CD8-positive, alpha-beta memory T cell (primary cell): Measurements from ENCODE around the gene FHL3. TPM values are rescaled to one million over a fixed set of nuclear protein-coding genes. Genes with fewer than 3 reads are reported as not detected.

Experiments
- CTCF ChIA-PET: fragments of 350-600 bp; sonication (Branson Sonifier 250); formaldehyde crosslinking; loops from one replicate; lab custom pipeline; 2021; ENCODE audit warnings: antibody characterized with exemption; lab: Charles Lee
- POLR2A ChIA-PET: fragments of 350-600 bp; sonication (Branson Sonifier 250); formaldehyde crosslinking; loops from one replicate; lab custom pipeline; 2021; ENCODE audit warnings: antibody characterized with exemption; lab: Charles Lee
- DNase-seq, 5 donors: peaks; one replicate each; pipeline versions ENCODE4 v3.0.0 to v3.0.0-alpha.2; 2020 to 2022; ENCODE audit warnings: mixed read lengths in 1 of 5
- H3K27ac ChIP-seq: one replicate; pipeline ENCODE4 v1.7.0; 2013; ENCODE audit warnings: low read depth, mild to moderate bottlenecking, low read length, moderate library complexity
- H3K27me3 ChIP-seq: 2 replicates; pipeline ENCODE4 v1.7.0; 2013; ENCODE audit warnings: low read length, mild to moderate bottlenecking; ENCODE audit not compliant: insufficient read depth, poor library complexity, severe bottlenecking
- H3K36me3 ChIP-seq: 2 replicates; pipeline ENCODE4 v1.7.0; 2013; ENCODE audit warnings: mild to moderate bottlenecking, low read length, moderate library complexity; ENCODE audit not compliant: insufficient read depth
- H3K4me1 ChIP-seq: 2 replicates; pipeline ENCODE4 v1.7.0; 2013; ENCODE audit warnings: mild to moderate bottlenecking, low read length, moderate library complexity; ENCODE audit not compliant: insufficient read depth
- H3K4me3 ChIP-seq: 2 replicates; pipeline ENCODE4 v1.7.0; 2013; ENCODE audit warnings: mild to moderate bottlenecking, low read length
- H3K9me3 ChIP-seq: 2 replicates; pipeline ENCODE4 v1.7.0; 2013; ENCODE audit warnings: mild to moderate bottlenecking, low read length
- H3K27ac Mint-ChIP-seq, 8 donors: one replicate each; pipeline ENCODE4 v1.8.0; 2020 to 2021; ENCODE audit warnings: mixed read lengths in 8 of 8, mild to moderate bottlenecking in 6 of 8, inconsistent platforms in 3 of 8, moderate library complexity in 3 of 8
- H3K27me3 Mint-ChIP-seq, 2 donors: one replicate each; pipeline ENCODE4 v1.8.0; 2020 to 2021; ENCODE audit warnings: mixed read lengths in 2 of 2, mild to moderate bottlenecking in 1 of 2, moderate library complexity in 1 of 2
- H3K36me3 Mint-ChIP-seq, 3 donors: one replicate each; pipeline ENCODE4 v1.8.0; 2020 to 2021; ENCODE audit warnings: mixed read lengths in 3 of 3, inconsistent platforms in 1 of 3, mild to moderate bottlenecking in 1 of 3
- H3K4me1 Mint-ChIP-seq, 3 donors: one replicate each; pipeline ENCODE4 v1.8.0; 2020 to 2021; ENCODE audit warnings: mixed read lengths in 3 of 3, inconsistent platforms in 1 of 3, mild to moderate bottlenecking in 1 of 3
- H3K4me3 Mint-ChIP-seq, 7 donors: one replicate each; pipeline ENCODE4 v1.8.0; 2020 to 2021; ENCODE audit warnings: mixed read lengths in 7 of 7, mild to moderate bottlenecking in 6 of 7, moderate library complexity in 4 of 7, inconsistent platforms in 2 of 7
- H3K9me3 Mint-ChIP-seq, 5 donors: one replicate each; pipeline ENCODE4 v1.8.0; 2020 to 2022; ENCODE audit warnings: mixed read lengths in 5 of 5, mild to moderate bottlenecking in 3 of 5, moderate library complexity in 2 of 5, inconsistent platforms in 1 of 5
- polyA plus RNA-seq: library from polyadenylated mRNA; unstranded; fragments of 300-500 nt; fragmentation: Illumina TruSeq; gene quantifications from one replicate; pipeline ENCODE4 v1.2.3, GENCODE V29; 2021
- total RNA-seq, 2 experiments: library from RNA; stranded (reverse); gene quantifications; one replicate each; pipeline ENCODE4 v1.2.3, GENCODE V29; 2021

Gene FHL3
- total and polyA plus RNA-seq, 3 experiments from 2014 or later, result 15.4 to 19.7 (median 17.5) TPM

DNA sequence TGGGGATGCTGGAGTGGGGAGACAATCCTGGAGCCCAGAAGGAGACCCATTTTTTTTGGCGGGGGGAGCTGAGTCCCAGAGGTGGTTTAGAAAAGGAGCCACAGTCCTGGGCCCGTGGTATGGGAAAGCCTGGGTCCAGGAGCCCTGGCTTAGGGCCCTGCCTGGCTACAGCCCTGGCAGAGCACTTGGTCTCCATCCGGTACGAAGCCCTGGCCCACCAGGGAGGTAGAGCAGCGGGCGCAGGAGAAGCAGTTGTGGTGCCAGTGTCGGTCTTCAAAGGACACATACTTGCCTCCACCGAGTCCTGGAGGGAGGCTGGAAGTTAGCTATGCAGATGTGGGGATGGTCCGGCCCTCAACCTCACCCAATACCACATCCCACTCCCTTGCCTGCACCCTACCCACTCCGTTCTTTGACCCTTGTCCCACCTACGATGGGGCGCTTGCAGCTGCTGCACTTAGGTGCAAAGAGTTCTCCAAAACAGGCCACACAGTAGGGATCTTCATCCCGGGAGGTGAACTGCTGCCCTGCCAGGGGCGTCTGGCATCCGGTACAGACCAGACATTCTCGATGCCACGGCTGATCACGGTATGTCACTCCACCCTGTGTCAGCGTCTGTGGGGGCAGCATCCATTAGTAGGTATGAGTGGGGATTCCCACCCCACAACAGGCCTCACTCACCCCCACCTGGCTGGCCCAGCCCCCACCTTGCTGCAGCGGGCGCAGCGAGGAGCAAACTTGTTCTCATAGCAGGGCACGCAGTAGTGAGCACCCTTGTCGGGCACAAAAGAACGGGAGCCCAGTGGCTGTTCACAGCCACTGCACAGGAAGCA is 7.8 kb downstream of the FHL3 start:
- CTCF ChIA-PET, result no interaction called here
- peaks cover 25 to 33% (median 26%) of the 10 kb centered on the region in 3 donors for H3K4me1 Mint-ChIP-seq
- no peak for DNase-seq
- peaks cover 0 to 2% (median 0%) of the 10 kb centered on the region in 3 donors for H3K36me3 Mint-ChIP-seq
- H3K9me3 Mint-ChIP-seq, result no peaks in the 10 kb centered on the region
- peak overlapping the region in 3 of 8 donors; percentile 38 to 94 (median 61) for H3K27ac Mint-ChIP-seq
- Histone ChIP-seq H3K9me3 (no peaks in the 10 kb centered on the region), H3K4me3 (no peak overlapping the region), H3K27me3 (no peaks in the 10 kb centered on the region), H3K4me1 (peaks cover 6% of the 10 kb centered on the region), H3K27ac (no peak overlapping the region), H3K36me3 (peaks cover 8% of the 10 kb centered on the region)
- no peak overlapping the region for H3K4me3 Mint-ChIP-seq
- POLR2A ChIA-PET, result interaction anchor here (0.6 kb wide), 1 partner anchor 12 kb away, joined by 3 read pairs; no protein-coding TSS in a partner anchor
- H3K27me3 Mint-ChIP-seq, result no peaks in the 10 kb centered on the region

DNA sequence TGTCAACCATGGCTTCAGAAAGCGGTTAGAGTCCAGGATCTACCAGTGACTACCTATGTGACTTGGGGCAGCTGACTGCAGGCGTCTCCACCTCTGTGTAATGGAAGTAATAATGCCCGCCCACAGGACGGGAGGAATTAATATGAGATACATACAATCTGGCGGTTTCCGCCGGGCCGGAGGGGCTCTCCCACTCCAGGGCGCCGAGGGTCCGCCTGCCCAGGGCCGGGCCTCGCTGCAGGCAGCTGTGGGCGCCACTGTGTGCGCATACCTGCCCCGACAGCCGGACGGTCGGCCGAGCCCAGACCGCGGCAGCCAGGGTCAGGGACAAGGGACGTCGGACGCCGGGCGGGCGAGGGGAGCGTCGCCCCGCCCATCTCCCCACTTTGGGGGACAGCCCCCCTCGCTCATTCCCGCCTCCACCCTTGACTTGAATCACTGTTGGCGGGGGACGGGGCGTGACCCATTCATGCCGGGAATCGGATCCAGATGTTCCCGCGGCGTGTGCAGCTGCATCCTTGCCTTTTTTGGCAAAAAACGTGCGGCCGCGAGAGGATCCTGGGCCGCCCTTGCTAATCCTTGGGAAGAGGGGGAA is 9.5 kb downstream of the FHL3 start:
- Histone ChIP-seq H3K36me3 (peaks cover 8% of the 10 kb centered on the region), H3K9me3 (no peaks in the 10 kb centered on the region), H3K27me3 (no peaks in the 10 kb centered on the region), H3K27ac (no peak overlapping the region), H3K4me3 (no peak overlapping the region), H3K4me1 (peaks cover 6% of the 10 kb centered on the region)
- ChIA-PET POLR2A (no interaction called here), CTCF (no interaction called here)
- Mint-ChIP-seq H3K4me1 (peaks cover 25 to 27% (median 26%) of the 10 kb centered on the region in 3 donors), H3K36me3 (peaks cover 0 to 2% (median 0%) of the 10 kb centered on the region in 3 donors), H3K27ac (peak overlapping the region in 5 of 8 donors; percentile 78 to 92 (median 86)), H3K4me3 (peak overlapping the region in 6 of 7 donors; percentile 64 to 84 (median 77)), H3K27me3 (no peaks in the 10 kb centered on the region), H3K9me3 (no peaks in the 10 kb centered on the region)
- DNase-seq, result peak in 1 of 5 donors; percentile 56

DNA sequence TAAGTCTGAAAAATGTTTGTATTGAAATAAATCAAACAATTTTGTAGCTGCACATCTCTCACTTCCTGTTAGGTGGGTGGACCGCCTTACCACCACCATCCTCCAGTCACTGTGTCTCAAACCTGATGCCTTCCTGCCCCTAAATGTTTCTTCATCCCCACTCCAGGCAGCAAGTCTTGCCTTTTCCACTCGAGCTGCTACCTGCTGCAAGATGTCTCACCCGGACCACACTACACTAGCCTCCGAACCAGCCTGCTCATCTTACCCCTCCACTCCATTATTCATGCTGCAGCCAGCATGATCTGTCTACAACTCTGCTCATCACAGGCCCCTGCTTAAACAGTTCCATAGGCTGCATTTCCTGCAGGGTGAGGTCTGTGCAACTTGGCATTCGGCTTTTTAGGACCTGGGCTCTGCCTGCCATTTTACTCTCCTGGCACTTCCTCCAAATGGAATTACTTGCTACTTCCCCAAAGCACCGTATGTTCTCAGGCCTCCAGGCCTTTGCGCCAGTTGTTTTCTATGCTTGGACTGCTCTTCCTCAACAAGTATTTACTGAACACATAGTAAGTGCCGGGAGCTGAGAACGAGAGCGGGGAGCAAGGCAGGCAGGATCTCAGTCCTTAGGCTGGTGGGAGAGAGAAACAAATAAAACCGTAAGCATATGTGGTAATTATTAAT is 10.3 kb downstream of the FHL3 start:
- H3K27ac ChIP-seq, result no peak overlapping the region
- no peaks in the 10 kb centered on the region for H3K9me3 Mint-ChIP-seq
- no peaks in the 10 kb centered on the region for H3K27me3 ChIP-seq
- peak overlapping the region; percentile 25 to 92 (median 82) for H3K27ac Mint-ChIP-seq
- H3K9me3 ChIP-seq, result no peaks in the 10 kb centered on the region
- ChIA-PET POLR2A (no interaction called here), CTCF (interaction anchor here (0.7 to 1.1 kb wide), 3 partner anchors 14 to 132 kb away, joined by 3 read pairs; no protein-coding TSS in a partner anchor)
- DNase-seq, result no peak
- H3K4me3 Mint-ChIP-seq, result peak overlapping the region; percentile 41 to 84 (median 72)
- H3K27me3 Mint-ChIP-seq, result peaks cover 0 to under 1% of the 10 kb centered on the region in 2 donors
- peaks cover 8% of the 10 kb centered on the region for H3K36me3 ChIP-seq
- peaks cover 23 to 30% (median 25%) of the 10 kb centered on the region in 3 donors for H3K4me1 Mint-ChIP-seq
- peaks cover 0 to 2% (median under 1%) of the 10 kb centered on the region in 3 donors for H3K36me3 Mint-ChIP-seq
- no peak overlapping the region for H3K4me3 ChIP-seq
- peaks cover 6% of the 10 kb centered on the region for H3K4me1 ChIP-seq

DNA sequence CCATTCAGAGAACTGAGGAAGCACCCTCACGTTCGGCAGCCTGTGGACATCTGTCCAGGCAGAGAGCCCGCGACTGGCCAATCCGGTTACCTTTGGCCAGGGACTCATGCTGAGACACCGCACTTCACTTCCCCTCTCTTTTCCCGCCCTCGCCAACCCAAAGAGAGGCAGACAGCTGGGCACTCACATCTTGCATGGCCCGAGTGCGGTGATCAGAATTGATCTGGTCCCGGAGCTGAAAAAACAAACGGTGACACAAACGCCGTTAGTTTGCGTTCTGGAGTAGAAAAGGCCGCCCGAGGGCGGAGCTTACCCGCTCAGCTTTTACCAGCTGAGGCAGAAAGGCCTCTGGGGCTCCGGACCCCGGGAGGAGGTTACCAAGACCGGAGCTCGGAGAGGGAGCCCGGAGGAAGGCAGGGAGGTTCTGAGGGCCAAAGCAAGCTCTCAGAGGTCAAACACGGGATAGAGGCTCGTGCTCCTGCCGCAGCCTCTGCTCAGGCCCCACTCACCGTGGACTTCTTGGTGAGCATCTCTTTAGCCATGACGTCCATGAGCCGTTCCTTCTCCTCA is 15.9 kb downstream of the FHL3 start:
- H3K4me3 ChIP-seq, result peak overlapping the region; percentile 96
- Mint-ChIP-seq H3K36me3 (peaks cover 0 to 39% (median 5%) of the 10 kb centered on the region in 3 donors), H3K9me3 (no peaks in the 10 kb centered on the region), H3K27ac (peak overlapping the region; percentile 63 to 99 (median 96)), H3K4me3 (peak overlapping the region; percentile 89 to 100 (median 99)), H3K4me1 (peaks cover 19 to 31% (median 30%) of the 10 kb centered on the region in 3 donors), H3K27me3 (peaks cover 0 to 2% of the 10 kb centered on the region in 2 donors)
- H3K9me3 ChIP-seq, result no peaks in the 10 kb centered on the region
- ChIA-PET CTCF (interaction anchor here (0.7 to 3.9 kb wide), 10 partner anchors 11 to 189 kb away, joined by 3 to 18 read pairs (median 3); partner anchors contain the start of genes C1orf122, MTF1, UTP11 and YRDC), POLR2A (interaction anchor here (0.8 kb wide), 1 partner anchor 181 kb away, joined by 3 read pairs; the partner anchor contains the start of gene YRDC)
- no peaks in the 10 kb centered on the region for H3K27me3 ChIP-seq
- peaks cover 33% of the 10 kb centered on the region for H3K36me3 ChIP-seq
- H3K4me1 ChIP-seq, result peaks cover 11% of the 10 kb centered on the region
- DNase-seq, result peak in 2 of 5 donors; percentile 26 to 61
- H3K27ac ChIP-seq, result peak overlapping the region; percentile 83

DNA sequence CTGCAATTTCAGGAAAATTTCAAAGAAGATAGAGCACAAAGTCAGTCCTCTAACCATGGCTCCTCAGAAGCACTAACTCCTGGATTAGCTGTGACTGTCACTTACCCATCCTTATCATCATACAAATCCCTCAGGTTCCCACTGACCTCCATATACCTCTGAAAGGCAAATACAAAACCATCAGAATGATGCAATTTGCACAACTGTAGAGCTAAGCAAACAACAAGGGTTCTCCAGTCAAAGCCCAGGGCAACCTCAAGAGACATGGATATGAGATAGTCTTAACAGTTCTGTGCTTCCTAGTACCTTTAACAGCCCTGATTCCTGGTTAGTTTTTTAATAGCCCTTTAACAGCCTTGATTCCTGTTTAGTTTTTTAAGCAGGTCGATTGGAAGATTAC is 17.6 kb downstream of the FHL3 start:
- POLR2A ChIA-PET, result no interaction called here
- peak overlapping the region in 2 of 7 donors; percentile 32 to 89 for H3K4me3 Mint-ChIP-seq

DNA sequence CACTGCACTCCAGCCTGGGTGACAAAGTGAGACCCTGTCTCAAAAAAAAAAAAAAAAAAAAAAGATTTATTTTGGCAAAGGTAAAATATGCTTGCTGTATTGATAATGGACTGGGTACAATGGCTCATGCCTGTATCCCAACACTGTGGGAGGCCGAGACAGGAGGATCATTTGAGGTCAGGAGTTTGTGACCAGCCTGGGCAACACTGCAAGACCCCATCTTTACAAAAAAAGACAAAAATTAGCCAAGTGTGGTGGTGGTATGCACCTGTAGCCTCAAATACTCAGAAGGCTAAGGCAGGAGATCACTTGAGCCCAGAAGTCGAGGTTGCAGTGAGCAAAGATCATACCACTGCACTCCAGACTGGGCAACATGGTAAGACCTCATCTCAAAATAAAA is 21.8 kb downstream of the FHL3 start:
- H3K27ac ChIP-seq, result no peak overlapping the region
- no peak overlapping the region for H3K4me3 ChIP-seq
- H3K36me3 ChIP-seq, result peaks cover 79% of the 10 kb centered on the region
- Mint-ChIP-seq H3K27me3 (no peaks in the 10 kb centered on the region), H3K27ac (no peak overlapping the region), H3K4me3 (no peak overlapping the region), H3K36me3 (peaks cover 7 to 80% (median 24%) of the 10 kb centered on the region in 3 donors), H3K4me1 (peaks cover 7 to 11% (median 11%) of the 10 kb centered on the region in 3 donors), H3K9me3 (no peaks in the 10 kb centered on the region)
- ChIA-PET POLR2A (no interaction called here), CTCF (no interaction called here)
- no peak for DNase-seq
- H3K27me3 ChIP-seq, result no peaks in the 10 kb centered on the region
- no peaks in the 10 kb centered on the region for H3K9me3 ChIP-seq
- H3K4me1 ChIP-seq, result peaks cover 5% of the 10 kb centered on the region

More for the DNA sequence above, 17.6 kb downstream of the FHL3 start:
- H3K27ac ChIP-seq, result no peak overlapping the region
- Mint-ChIP-seq H3K27ac (peak overlapping the region in 4 of 8 donors; percentile 13 to 52 (median 19)), H3K9me3 (no peaks in the 10 kb centered on the region), H3K27me3 (peaks cover 0 to 2% of the 10 kb centered on the region in 2 donors), H3K36me3 (peaks cover 3 to 48% (median 10%) of the 10 kb centered on the region in 3 donors), H3K4me1 (peaks cover 17 to 27% (median 27%) of the 10 kb centered on the region in 3 donors)
- H3K36me3 ChIP-seq, result peaks cover 40% of the 10 kb centered on the region
- H3K4me1 ChIP-seq, result peaks cover 11% of the 10 kb centered on the region
- CTCF ChIA-PET, result no interaction called here
- H3K9me3 ChIP-seq, result no peaks in the 10 kb centered on the region
- H3K4me3 ChIP-seq, result no peak overlapping the region
- no peak for DNase-seq
- no peaks in the 10 kb centered on the region for H3K27me3 ChIP-seq

DNA sequence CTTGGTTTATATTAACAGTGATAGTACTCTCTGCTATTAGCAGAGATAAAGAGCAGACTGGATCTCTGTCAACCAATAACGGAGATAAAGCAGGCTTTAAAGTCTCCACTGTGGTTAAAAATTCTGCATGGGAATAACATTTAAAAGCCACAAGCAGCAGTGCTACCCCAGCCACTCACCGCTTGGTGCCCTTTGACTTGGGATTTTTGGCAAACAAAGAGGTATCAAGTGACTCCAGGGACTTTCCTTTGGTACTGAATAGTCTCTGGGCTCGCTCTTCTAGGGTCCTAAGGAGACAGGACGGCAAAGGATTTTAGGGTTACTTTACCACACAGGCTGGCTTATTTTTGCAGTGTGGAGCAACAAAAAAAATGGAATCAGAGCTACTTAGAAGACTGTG is 26.8 kb downstream of the FHL3 start:
- Histone ChIP-seq H3K4me1 (no peaks in the 10 kb centered on the region), H3K27me3 (no peaks in the 10 kb centered on the region), H3K27ac (no peak overlapping the region), H3K4me3 (no peak overlapping the region), H3K36me3 (peaks cover 61% of the 10 kb centered on the region), H3K9me3 (no peaks in the 10 kb centered on the region)
- no peak for DNase-seq
- Mint-ChIP-seq H3K27ac (no peak overlapping the region), H3K36me3 (peaks cover 17 to 87% (median 37%) of the 10 kb centered on the region in 3 donors), H3K4me1 (peaks cover 0 to 5% (median 0%) of the 10 kb centered on the region in 3 donors), H3K4me3 (no peak overlapping the region), H3K9me3 (peaks cover 0 to 4% (median 0%) of the 10 kb centered on the region in 5 donors), H3K27me3 (no peaks in the 10 kb centered on the region)
- ChIA-PET CTCF (no interaction called here), POLR2A (interaction anchor here (0.6 kb wide), 1 partner anchor 58 kb away, joined by 3 read pairs; no protein-coding TSS in a partner anchor)
